Measurements from ENCODE around the gene ANKRD37. TPM values are rescaled to one million over a fixed set of nuclear protein-coding genes. Genes with fewer than 3 reads are reported as not detected.

Gene ANKRD37
- total RNA-seq, 1 donor from 2014 or later = 10.2 TPM

- intact Hi-C loops (cut with DNase I) = no loop called here
- DNase-seq (ENCODE audit: low spot score) = no peak
Observed at GRCh38 chr4:185378264-185378663, 18.4 kb upstream of the ANKRD37 start.

DNA sequence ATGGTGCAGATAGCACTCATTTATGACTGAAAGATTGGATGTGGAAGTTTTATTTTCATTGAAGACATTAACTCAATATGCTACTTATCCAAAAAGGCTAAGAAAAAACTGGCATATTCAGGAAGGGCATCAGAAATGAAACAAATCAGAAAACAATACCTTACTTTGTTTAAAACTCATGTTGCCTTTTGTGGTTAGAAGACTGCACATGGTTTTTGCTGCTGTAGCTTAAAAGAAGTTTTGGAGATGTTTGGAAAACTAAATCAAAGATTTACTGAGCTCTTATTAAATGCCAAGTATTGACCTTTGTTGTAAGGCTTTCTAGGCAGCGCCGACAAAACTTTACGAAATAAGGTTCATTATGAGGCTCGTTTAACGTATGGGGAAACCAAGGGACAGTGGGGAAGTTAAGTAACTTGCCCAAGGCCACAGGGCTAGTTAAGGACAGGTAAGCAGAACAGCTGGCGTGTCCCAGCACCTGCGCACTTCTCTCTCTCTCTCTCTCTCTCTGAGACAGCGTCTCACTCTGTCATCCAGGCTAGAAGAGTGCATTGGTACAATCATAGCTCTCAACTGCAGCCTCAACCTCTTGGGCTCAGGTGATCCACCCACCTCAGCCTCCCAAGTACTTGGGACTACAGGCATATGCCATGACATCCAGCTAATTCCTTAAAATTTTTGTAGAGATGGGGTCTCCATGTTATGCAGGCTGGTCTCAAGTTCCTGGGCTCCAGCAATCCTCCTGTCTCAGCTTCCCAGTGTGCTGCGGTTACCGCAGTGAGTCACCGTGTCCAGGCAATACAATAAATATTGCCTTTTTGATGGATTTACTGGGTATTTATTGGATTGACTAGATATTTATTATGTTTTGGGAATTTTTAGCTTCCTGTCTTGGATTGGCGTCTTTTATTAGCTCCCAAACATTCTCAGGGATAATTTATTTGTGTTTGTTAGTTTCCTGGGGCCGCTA is 17.0 kb upstream of the ANKRD37 start:
- DNase-seq (ENCODE audit: low spot score) = no peak
- intact Hi-C loops (cut with DNase I) = no loop called here

GRCh38 chr4:185380320-185380719 is 16.3 kb upstream of the ANKRD37 start:
- no peak for DNase-seq (ENCODE audit: low spot score)
- intact Hi-C loops (cut with DNase I) = no loop called here

DNA sequence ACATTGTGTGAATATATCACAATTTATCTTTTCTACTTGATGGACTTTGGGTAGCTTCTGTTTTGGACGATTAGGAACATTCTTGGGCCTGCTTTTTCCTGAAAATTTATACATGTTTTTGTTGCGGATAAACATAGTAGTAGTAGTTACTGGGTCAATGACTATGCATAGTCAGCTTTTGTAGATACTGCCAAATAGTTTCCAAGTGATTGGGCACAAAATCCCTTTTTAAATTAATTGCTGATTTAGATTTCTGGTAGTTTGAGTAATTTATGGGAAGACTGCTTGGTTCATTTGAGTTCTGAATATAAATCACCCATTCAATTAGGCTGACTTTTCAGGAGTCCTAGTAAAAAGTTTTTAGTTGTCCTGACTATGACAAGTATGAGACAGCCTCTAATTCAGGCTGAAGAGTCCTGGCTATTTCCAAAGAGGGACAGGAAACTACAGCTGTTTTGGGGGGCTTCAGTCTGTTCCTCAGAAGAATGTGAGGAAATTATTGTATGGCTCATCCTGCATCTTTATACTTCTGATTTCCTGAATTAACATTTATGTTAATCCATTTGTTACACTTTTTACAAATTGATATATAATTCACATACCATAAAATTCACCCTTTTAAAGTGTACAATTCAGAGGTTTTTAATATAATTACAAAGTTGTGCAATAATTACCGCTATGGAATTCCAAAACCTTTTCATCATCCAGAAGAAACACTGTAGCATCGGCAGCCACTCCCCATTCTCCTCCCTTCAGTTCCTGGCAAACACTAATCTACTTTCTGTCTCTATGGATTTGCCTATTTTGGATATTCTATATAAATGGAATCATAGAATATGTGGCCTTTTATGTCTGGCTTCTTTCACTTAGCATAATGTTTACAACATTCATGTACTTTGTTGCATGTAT is 15.1 kb upstream of the ANKRD37 start:
- no peak for DNase-seq (ENCODE audit: low spot score)
- intact Hi-C loops (cut with DNase I) = no loop called here

DNA sequence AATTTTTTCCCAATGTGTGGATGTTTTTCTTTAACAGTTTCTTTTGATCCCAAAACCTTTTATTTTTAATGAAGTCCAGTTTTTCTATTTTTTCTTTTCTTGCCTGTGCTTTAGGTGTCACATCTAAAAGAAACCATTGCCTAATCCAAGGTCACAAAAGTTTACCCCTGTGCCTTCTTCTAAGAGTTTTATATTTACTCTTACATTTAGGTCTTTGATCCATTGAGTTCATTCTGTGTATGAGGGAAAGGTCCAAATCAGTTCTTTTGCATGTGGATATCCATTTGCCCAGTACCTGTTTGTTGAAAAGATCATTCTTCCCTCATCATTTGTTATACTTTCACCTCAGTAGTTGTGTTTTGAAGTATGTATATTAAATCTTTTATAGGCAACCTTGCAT is 13.9 kb upstream of the ANKRD37 start:
- DNase-seq (ENCODE audit: low spot score) = no peak
- intact Hi-C loops (cut with DNase I) = no loop called here

GRCh38 chr4:185383451-185383850 is 13.2 kb upstream of the ANKRD37 start:
- intact Hi-C loops (cut with DNase I) = no loop called here
- no peak for DNase-seq (ENCODE audit: low spot score)

DNA sequence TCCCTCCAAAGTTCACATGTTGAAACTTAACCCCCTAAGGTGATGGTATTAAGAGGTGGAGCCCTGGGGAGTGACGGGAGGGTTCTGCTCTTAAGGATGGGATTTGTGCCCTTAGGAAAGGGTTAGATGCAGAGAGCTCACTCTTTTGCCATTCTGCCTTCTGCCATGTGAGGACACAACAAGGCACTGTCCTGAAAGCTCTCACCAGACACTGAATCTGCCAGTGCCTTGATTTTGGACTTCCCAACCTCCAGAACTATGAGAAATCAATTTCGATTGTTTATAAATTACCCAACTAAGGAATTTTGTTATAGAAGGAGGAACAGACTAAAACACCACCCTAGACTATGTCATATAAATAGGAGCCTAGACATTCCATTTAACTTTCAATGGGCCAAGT is 12.6 kb upstream of the ANKRD37 start:
- intact Hi-C loops (cut with DNase I) = no loop called here
- DNase-seq (ENCODE audit: low spot score) = no peak

GRCh38 chr4:185384930-185385331 is 11.7 kb upstream of the ANKRD37 start:
- intact Hi-C loops (cut with DNase I) = no loop called here
- no peak for DNase-seq (ENCODE audit: low spot score)

DNA sequence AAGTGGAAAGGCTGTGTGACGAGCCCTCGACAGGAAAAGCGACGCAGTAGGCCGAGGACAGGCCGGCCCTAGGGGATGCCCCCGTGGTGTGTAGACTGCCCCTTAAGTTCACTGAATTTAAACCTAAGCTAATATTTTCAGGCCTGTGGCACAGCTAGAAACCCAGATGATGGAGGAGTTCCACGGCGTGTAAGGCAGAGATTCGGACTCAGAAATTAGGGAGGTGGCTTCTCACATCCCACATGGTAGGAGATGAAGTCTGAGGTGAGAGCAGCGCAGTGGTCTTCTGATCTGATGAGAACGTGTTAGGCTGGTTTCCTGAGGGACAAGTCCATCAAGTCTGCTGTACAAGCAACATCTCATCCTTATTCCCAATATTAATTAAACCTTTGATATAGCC is 8.7 kb upstream of the ANKRD37 start:
- intact Hi-C loops (cut with DNase I) = no loop called here
- no peak for DNase-seq (ENCODE audit: low spot score)

DNA sequence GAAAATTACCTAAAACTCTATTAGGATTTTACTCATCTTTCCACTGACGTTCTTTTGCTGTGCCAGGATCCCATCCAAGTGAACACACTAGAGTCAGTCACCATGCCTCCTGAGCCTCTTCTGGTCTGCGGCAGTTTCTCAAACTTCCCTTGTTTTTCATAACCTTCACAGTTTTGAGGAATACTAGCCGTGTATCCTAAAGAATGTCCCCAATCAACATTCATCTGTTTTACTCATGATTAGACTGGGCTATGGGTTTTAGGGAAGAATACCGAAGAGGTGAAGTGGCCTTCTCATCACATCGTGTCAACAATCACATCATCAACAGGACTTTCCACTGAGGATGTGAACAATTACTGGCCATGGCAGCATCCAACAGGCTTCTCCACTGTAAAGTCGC is 5.7 kb upstream of the ANKRD37 start:
- intact Hi-C loops (cut with DNase I) = loop anchor here (10.0 kb wide), 2 partner anchors 174 to 736 kb away; no protein-coding TSS in a partner anchor
- DNase-seq (ENCODE audit: low spot score) = no peak

DNA sequence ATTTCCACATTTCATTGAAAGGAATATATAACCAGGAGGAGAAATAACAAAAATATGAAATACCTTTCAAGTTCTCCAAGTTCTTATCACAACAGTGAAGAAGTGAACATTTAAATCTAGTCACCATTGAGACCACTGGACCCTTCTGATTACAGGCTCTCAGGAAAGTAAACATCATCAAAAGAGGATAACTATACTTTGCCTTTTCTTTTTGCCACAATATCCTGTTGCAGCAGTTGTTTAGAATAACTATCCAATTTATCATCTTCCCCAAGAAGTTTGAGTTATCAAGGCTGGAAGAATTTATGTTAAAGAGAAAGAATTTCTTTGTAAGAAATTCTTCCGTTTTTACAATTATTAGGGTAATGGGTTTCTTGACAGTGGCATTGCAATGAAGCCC is 4.5 kb upstream of the ANKRD37 start:
- DNase-seq (ENCODE audit: low spot score) = no peak
- intact Hi-C loops (cut with DNase I) = loop anchor here (10.0 kb wide), 2 partner anchors 173 to 737 kb away; no protein-coding TSS in a partner anchor

- DNase-seq (ENCODE audit: low spot score) = no peak
- intact Hi-C loops (cut with DNase I) = loop anchor here (5.0 to 10.0 kb wide), 3 partner anchors 170 to 740 kb away; partner anchors contain the start of gene CFAP97
Observed at GRCh38 chr4:185394568-185395237, 1.9 kb upstream of the ANKRD37 start.

DNA sequence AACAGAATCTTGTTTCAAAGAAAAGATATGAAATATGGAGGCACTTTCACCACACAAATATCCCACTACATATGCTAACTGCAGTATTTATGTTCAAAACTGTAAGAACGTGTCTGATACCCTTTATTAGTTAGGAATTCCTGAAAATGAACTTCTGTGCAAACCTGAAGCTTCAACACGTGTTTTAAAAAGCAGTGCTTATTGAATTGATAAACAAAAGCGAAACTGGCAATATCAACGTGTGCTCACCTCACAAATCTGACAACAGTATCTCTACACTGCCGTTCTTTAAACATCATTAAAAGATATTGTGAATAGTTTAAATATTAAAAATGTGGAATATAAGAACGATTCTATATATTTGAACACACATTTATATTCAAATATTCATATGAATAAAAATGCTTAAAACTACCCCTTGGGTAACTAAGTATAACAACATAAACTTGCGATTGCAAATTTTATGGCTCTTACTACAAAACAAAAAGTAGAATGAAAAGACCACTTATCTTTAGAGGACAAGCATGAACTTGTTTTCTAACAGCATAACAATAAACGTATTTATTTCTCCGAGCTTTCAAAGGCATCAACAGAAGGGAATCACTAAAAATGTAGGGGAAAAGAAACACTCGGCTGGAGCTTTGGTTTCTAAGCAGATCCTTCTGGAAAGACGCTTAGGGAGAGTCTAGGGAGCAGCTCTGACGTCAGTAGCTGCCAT is 1.2 kb upstream of the ANKRD37 start, which contains the start of gene LRP2BP:
Gene LRP2BP, minus strand, starts transcription at position 687 of the 718 bp plus-strand sequence. CDS start 17,738 bp downstream, outside the sequence.
- DNase-seq (ENCODE audit: low spot score) = no peak
- intact Hi-C loops (cut with DNase I) = loop anchor here (5.0 to 10.0 kb wide), 3 partner anchors 169 to 741 kb away; partner anchors contain the start of gene CFAP97

DNA sequence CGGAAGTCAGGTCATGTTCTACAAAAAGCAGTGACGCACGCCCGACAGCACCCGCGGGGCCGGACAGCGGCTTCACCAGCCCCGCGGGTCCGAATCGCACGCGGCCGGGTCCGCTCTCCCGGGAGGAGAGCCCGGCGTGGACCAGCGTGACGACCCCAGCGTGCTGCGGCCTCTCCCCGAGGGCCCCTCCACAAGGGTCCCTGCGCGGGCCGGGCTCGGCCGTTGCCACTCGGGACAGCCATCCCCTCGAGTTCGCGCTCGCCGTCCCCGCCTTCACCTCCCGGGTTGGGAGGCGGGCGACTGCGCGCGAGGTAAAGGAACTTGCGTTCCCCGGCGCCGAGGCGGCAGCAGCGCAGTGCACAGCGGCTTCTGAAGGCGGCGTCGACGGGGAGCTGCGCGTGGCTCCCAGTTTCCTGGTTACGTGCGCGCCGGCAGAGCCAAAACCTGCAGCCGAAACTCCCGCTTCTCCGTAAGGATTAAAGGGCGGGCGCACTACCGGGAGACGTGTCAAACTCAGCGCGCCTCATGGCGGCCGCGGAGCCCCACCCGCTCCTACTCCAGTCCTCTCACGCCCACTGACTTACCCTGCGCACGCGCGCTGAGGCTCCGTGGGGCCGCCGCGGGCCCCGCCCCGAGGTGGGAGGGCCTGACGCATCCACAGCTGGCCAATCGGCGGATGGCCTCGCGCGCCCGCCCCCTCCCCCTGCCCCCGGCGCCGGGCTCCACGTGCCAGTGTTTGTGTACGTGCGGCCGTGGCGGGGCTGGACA is 501 bp upstream of the ANKRD37 start:
- DNase-seq (ENCODE audit: low spot score) = peak; percentile 98
- intact Hi-C loops (cut with DNase I) = loop anchor here (1.0 to 10.0 kb wide), 4 partner anchors 169 to 741 kb away; partner anchors contain the start of gene CFAP97

GRCh38 chr4:185398618-185399017 is 2.0 kb downstream of the ANKRD37 start:
- no peak for DNase-seq (ENCODE audit: low spot score)
- intact Hi-C loops (cut with DNase I) = loop anchor here (5.0 to 10.0 kb wide), 3 partner anchors 166 to 744 kb away; partner anchors contain the start of gene CFAP97

GRCh38 chr4:185399466-185399865 is 2.8 kb downstream of the ANKRD37 start:
- no peak for DNase-seq (ENCODE audit: low spot score)
- intact Hi-C loops (cut with DNase I) = loop anchor here (5.0 to 10.0 kb wide), 3 partner anchors 165 to 745 kb away; partner anchors contain the start of gene CFAP97

GRCh38 chr4:185404031-185404430 is 7.4 kb downstream of the ANKRD37 start:
- intact Hi-C loops (cut with DNase I) = no loop called here

More at GRCh38 chr4:185404031-185404430, 7.4 kb downstream of the ANKRD37 start:
- no peak for DNase-seq (ENCODE audit: low spot score)
